CD4-positive, alpha-beta T cell treated with Interleukin-15 for 1 hour (primary cell): ENCODE measurements around the gene MUS81.
"Not testable (repeated sequence)": the region's sequence is repeated elsewhere in the genome, so short reads cannot be mapped to it uniquely, and the experiment has no call there.

Experiments
- DNase-seq: peaks from one replicate; pipeline ENCODE4 v3.0.0-alpha.2; 2020

Gene MUS81

DNA sequence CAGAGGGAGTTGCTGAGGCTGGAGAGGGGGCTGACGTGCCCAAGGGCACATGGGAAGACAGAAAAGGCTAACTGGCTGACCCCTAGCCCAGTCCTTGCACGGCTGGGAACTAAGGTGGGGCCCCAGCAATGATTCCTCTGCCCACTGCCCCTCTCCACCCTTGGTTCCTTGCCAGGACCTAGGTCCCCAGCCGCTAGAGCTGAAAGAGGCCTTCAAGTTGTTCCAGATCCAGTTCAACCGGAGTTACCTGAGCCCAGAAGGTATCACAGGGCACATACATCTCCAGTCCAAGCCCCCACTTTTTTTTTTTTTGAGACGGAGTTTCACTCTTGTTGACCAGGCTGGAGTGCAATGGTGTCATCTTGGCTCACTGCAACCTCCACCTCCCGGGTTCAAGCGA lies 19.8 kb downstream of the MUS81 start:
- no peak for DNase-seq

DNA sequence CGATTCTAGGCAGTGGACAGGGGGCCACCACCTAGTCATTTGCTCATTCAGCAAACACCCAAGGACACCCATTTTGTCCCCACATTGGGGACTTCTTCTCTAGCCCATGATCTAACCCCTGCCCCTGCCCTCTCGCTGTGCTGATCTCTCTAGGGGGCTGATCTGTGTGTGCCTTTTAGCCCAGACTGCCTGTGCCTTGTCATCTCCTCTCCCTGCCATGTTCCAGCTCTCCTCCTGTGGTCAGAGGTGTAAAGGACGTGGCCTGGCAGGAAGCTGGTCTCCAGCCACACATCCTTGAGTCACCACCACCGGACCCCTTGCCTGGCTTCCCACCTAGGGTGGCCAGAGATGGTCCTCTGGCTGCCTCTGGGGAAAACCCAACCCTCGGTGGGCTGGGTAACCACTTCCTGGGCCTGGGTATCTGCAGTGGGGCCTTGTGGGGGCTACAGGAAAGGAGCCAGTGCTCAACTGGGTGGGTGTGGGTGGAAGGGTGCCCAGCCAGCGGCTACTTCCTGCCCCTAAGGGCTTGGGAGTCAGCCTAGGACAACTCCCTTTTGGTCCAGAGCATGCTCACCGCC lies 20.7 kb downstream of the MUS81 start:
- no peak for DNase-seq

DNA sequence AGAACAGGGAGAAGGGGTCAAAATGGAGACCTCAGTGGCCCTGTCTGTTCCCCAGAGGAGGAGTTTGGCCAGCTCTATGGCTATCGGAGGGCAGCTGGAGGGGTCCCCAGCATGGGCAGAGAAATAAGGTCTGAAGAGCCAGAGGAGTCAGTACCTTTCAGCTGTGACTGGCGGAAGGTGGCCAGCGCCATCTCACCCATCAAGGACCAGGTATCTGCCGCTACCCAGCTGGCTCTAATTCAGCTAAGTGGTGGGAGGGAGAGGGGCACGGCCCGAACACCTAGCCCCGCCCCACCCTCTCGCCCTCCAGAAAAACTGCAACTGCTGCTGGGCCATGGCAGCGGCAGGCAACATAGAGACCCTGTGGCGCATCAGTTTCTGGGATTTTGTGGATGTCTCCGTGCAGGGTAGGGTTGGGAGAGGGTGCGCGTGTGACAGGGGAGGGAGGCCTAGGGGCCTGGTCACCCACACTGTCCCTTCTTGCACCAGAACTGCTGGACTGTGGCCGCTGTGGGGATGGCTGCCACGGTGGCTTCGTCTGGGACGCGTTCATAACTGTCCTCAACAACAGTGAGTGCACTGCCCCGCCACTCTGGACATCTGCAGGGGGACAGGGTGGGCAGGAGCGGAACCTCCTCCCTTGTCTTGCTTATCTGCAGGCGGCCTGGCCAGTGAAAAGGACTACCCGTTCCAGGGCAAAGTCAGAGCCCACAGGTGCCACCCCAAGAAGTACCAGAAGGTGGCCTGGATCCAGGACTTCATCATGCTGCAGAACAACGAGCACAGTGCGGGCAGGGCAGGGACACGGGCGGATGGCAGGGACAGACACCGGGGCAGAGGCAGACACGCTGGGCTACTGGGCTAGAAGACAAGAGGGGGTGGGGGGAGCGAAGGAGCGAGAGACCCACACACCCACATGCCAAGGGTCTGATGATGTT lies 22.2 kb downstream of the MUS81 start:
- no peak for DNase-seq

DNA sequence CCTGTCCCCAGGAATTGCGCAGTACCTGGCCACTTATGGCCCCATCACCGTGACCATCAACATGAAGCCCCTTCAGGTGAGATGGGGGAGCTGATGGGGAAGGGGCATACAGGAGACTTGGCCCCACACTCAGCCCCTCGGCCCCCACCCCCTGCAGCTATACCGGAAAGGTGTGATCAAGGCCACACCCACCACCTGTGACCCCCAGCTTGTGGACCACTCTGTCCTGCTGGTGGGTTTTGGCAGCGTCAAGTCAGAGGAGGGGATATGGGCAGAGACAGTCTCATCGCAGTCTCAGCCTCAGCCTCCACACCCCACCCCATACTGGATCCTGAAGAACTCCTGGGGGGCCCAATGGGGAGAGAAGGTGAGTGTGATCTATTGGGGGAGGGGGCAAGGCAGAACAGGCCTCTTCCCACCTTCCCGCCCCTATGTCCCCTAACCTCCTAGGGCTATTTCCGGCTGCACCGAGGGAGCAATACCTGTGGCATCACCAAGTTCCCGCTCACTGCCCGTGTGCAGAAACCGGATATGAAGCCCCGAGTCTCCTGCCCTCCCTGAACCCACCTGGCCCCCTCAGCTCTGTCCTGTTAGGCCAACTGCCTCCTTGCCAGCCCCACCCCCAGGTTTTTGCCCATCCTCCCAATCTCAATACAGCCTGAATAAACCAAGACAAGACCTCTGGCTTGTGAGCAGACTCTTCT lies 23.0 kb downstream of the MUS81 start:
- DNase-seq = no peak

DNA sequence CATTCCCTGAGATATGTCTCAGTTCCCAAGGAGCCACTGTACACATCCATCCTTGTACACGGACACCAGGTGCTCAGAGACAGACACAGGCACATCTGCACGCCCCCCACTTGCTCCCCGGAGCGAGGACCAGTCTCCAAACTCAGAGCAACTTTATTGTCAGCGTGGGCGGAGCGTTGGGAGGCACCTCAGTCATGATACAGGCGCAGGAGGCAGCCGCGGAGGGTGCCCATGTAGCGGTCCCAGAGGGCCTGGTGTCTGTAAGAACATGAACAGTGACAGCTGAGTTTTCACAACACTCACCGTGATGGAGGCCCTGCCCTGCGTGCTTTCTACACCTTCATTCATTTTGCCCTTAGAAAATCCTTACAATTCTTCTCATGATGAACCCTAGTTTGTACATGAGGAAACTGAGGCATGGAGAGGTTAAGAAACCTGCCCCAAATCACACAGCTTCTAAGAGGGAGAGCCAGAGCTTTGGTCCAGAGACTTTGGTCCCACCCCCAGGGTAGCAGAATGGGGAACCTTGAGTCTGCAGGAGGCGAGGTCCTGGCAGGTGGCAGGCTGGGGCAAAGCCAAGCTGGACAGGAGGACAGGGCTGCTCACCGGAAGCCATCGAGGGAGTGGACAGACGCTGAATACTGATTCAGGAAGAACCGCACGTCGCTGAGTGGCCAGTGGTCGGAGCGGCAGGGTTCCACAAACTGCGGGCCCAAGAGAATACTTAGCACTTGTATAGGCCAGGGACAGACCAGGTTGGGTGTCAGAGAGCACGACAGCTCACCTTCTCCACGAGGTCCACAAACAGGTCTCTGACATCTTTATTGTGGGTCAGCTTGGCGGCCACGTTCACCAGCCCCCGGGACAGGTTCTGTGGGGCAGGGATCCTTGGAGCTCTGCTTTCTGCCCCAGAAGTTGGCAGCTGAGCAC lies 23.8 kb downstream of the MUS81 start:
- DNase-seq = no peak

DNA sequence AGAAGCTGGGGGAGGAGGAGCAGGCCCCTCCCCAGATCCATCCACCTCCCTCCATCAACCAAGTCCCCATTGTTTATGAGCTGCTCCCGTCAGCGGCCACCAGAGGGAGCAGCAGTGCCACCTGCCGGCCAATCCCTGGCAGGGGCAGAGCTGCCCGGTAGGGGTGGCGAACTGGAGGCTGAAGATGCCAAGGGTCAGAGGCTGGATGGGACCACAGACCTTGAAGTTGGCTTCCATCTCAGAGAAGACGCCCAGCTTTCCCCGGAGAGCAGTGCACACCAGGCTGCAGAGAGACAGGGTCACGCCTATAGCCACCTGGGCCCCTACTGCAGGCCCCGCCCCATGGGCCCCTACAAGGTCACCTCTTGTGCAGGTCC lies 24.5 kb downstream of the MUS81 start:
- DNase-seq = peak; percentile 80

DNA sequence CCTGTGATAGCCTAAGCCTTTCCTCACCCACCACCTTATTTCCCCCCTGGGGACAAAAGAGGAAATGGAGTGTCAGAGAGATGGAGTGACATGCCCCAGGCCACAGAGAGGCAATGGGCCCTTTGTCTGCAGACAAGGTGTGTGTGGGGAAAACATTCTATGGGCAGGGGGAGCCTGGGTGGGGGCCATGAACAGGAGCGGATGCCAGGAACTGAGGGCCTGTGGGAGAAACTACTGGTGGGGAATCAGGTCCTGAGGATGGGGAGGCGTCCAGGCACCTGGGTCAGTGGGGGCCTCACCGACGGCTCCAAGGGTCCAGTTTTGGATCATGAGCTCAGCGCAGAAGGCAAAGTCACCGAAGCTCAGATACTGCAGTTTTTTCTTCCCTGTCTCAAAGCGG lies 25.0 kb downstream of the MUS81 start:
- no peak for DNase-seq

DNA sequence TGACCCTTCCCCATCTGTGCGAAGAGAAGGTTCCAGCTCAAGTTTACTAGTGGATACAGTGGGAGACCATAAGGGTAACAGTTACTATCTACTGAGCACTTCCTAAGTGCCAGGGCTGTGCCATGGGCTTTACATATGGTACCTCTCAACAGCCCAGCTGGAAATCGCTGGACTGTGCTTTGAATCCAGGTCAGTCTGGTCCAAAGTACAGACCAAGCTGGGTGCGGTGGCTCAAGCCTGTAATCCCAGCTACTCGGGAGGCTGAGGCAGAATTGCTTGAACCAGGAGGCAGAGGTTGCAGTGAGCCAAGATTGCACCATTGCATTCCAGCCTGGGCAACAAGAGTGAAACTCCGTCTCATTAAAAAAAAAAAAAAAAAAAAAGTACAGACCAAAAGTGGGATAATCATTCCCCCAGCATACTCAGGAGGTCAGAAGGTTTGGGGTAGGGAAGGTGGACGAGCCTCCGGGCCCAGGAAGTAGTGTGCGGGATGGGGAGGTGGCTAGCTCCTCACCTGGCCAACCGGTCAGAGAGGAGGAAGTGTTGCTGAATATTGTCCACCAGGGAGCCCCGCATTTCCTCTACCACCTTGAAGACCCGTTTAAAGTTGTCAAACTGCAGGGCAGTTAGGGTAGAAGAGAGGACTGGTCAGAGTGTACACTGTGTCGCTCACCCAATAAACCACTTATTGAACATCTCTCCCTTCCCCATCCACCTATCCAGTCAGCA lies 25.7 kb downstream of the MUS81 start:
- no peak for DNase-seq

DNA sequence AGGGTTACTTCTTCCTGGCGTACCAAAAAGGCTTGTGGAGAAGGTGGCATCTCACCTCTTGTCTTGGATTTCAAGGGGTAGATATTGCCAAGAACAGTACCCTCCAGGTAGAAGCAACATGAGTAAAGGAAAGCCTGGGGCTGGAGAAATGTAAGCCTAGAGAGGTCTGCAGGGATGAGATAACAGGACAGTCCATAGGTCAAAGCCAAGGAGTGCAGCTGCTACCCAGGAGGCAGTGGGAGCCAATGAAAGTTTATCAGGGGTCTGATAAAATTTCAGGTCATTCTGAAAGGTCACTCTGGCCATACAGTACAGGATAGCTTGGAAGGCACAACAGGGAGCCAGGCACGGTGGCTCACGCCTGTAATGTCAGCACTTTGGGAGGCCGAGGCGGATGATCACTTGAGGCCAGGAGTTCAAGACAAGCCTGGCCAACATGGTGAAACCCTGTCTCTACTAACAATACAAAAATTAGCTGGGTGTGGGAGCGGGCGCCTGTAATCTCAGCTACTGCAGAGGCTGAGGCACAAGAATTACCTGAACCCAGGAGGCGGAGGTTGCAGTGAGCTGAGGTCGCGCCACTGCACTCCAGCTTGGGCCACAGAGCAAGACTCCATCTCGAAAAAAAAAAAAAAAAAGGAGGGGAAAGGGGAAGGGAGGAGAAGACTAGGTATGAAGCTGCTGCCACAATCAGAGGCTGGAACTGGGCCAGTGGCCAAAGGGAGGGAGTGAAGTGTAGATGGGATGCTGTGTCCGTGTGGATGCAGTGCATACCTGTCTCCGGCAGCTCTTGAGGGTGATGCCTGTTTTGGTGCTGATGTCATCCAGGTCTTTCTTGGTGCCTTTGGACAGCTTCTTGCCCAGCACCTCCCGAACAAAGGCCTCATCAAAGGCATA lies 26.8 kb downstream of the MUS81 start:
- DNase-seq = no peak

DNA sequence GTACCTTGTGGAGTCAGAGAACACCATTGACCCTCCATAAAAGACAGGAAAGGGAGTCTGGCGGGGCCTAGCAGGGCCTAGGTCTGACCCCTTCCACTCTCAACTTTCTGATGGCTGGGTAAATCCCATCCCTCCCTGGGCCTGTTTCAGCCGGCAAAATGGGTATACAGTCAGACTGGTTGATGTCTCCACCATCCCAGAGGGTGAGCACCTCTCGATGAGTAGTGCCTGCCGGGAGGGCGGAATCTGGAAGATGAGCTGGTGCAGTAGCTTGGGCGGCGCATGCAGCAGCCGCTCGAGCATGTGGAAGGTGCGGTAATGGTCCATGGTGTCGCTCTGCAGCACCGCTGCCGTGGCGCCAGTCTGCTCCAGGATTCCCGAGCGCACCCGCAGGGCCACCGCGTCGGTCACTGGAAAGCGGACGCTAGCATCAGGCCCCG lies 27.5 kb downstream of the MUS81 start:
- no peak for DNase-seq

DNA sequence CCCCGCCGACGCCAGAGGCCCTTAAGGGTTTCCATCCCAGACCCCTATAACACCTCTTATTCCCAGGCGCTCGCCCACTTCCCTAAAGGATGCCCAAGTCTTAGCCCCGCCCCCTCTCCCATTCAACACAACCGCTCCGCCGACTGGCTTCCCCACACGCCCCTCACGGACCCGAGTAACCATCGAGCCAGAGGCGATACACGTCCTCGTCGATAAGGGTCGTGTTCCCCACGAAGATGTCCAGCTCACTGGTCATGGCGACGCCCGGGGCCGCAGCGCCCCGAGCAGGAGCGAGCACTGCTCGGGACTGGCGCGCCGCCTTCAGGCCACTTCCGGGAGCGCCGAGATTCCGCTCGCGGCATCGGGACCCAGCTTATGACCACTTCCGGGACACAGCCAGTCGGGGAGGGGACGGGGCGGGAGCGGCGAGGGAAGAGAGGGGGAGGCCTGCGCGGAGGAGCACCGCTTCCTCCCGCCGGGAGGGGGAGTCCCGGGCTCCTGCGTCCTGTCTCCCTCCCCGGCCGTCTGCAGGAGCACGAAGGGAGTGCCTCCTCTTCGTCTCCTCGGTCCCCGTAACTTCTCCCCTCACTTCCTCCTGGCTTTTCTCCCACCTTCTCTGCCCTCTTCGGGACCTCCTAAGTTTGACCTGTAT lies 28.1 kb downstream of the MUS81 start, which contains the start of gene FIBP:
TSS of gene FIBP (minus strand) at position 309 of the 652 bp plus-strand sequence. CDS start at position 256, 53 bp downstream.
- DNase-seq = peak; percentile 96

DNA sequence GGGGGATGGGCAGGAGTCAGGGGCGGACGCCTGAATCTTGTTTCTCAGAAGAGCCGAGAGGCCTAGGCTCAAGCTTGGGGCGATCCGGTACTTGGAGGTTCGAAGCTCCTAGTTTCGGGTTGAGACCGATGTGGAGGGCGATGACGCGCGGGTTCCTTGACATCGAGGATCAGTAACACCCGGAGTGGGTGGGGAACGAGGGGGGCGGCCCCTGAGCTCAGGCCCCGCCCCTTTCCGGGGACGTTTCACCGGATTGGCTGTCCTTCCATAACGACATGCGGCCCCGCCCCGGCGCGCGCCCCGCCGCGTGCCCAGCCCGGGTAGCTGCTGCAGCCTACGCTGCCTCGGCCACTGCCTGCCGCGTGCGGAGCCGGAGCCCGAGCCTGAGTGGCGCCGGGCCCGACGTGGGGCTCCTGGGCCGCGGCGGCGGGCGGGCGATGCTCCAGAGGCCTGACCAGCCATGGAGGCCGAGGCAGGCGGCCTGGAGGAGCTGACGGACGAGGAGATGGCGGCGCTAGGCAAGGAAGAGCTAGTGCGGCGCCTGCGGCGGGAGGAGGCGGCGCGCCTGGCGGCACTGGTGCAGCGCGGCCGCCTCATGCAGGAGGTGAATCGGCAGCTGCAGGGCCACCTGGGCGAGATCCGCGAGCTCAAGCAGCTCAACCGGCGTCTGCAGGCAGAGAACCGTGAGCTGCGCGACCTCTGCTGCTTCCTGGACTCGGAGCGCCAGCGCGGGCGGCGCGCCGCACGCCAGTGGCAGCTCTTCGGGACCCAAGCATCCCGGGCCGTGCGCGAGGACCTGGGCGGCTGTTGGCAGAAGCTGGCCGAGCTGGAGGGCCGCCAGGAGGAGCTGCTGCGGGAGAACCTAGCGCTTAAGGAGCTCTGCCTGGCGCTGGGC lies 30.3 kb downstream of the MUS81 start, which contains the start of gene CCDC85B:
TSS of gene CCDC85B (plus strand) at position 350 of the 895 bp plus-strand sequence. CDS start at position 461, 111 bp downstream.
- peak; percentile 98 for DNase-seq

DNA sequence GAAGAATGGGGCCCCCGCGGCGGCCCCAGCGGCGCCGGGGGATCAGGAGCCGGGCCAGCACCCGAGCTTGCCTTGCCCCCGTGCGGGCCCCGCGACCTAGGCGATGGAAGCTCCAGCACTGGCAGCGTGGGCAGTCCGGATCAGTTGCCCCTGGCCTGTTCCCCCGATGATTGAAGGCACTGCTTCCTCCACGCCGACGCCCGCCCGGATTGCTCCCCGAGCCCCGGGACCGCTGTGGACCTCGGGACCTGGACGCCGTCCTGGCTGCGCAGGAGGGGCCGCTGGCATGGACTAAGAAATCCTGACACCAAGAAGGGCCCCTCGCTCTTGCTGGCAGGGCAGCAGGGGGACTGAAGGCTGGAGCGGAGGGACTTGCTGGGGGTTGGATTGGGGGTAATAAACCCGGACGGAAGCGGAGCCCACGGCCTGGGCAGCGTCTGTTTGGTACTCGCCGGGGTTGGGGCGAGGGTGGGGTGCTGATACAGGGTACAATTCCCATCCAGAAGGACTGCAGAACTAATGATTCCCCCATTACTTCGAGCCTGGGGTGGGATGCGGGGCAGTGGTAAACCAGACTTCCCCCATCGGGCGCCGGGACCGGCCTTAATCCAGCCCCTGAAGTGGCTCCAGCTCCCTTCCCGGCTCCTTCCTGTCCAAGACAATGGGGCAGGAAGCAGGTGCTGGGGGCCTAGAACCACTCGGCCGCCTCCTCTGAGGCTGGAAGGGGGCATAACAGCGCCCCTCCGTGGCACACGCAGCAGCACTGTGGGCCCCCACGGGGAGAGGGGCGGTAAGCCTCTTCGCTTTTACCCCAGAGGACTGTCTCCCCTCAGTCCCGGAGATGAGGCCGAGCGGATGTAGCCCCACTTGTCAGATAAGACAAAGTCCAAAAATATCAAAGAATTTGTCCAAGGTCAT lies 31.2 kb downstream of the MUS81 start:
- no peak for DNase-seq

DNA sequence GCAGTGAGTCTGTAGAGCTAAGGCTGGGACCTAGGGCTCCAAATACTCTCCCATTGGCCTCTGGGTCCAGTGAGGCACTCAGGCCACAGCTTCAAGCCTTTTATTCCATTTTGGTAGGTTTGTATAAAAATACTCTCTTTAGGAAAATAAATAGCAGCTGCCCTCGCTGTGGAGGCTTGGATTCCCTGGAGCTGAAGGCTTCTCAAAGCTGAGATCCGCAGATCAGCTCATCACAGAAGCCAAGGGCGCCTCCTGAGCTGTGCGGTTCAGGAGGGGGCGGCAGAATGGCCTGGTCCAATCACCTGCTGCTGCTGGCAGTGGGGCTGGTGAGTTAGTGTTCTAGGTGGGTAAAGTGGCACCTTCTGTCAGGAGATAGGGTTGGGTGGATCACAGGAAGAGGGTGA lies 31.9 kb downstream of the MUS81 start:
- not testable (repeated sequence) for DNase-seq

DNA sequence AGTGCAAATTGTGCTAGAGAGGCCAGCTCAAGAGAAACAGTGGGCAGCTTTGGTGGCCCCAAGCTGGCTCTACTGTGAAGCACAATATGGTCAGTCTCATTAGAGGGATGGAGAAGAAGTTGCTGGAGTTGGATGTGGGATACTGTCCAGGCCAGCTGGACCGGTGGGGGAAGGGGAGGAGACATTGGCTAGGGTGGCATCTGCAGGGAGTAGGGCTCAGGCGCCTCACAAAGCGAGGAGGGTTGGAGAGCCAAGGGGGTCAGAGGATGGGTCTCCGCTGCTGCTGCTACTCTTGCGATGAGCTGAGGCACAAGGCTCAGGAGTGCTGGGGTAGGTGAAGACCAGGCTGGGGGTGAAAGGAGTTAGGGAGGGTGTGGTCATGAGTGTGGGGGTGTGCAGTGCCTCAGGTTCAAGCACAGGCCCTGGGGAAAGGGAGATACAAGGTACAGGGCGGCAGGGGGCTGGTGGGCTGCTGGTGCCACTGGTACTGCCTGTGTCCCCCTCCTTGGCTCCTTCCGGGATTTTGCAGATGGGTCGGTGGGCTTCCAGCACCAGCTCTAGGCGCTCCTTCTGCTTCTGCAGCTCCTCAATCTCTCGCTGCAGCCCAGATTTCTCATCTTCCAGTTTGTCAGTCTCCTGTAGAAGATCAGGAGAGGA lies 32.6 kb downstream of the MUS81 start:
- no peak for DNase-seq

DNA sequence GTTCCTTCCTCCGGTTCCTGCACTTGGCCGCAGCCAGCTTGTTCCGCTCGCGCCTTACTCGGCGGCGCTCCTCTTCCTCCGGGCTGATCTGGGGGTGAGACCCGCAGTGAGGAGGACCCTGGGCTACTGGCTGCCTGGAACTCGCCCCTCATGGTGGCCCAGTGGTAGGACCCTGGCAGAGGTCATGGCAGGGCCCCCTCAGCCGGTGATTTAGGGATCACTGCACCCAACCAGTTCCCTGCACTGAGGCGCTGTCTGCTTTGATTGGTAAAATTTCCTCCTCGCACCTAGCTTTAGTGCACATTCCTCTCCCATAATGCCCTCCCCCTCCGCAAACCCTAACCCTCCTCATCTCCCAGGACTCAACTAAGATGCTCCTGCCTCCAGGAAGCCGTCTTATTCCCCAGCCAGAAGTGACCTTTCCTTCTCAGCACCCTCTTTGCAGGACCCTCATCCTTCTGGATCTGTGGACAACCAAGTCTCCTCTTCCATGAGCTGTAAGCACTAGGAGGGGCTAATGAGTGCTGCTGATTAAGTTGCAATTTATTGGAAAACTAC lies 33.9 kb downstream of the MUS81 start:
- DNase-seq = peak; percentile 53

DNA sequence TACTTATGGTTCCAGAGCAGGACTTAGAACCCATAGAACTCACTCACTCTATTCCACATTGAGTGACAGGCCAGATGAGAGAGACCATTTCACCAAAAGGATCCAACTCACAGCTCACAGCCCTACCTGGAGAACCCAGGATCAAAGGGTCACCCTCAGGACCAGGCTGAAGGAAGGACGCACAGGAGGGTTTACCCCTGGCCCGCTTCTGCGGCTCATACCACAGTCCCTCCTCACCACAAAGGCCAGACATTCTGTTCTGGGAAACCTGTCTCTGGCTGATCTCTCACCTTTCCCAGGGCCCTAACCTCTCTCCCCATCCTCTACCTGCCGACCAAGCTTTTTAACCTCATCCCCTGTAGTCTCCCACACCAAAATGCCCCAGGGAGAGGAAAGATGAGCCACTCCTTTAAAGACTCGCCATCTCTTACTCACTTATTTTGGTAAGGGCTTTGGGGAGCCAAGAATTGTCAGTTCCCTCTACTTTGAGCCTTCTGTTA lies 35.3 kb downstream of the MUS81 start:
- DNase-seq = no peak
